HG02678 (cell line): ENCODE results near the gene NTSR2.

Source experiments
- ATAC-seq: cut with Tn5 transposase; IDR thresholded peaks from one replicate; pipeline ENCODE4 v1.9.1; 2021; ENCODE audit warnings: mild to moderate bottlenecking, moderate library complexity; ENCODE audit not compliant: unreplicated experiment

Gene NTSR2, protein sequence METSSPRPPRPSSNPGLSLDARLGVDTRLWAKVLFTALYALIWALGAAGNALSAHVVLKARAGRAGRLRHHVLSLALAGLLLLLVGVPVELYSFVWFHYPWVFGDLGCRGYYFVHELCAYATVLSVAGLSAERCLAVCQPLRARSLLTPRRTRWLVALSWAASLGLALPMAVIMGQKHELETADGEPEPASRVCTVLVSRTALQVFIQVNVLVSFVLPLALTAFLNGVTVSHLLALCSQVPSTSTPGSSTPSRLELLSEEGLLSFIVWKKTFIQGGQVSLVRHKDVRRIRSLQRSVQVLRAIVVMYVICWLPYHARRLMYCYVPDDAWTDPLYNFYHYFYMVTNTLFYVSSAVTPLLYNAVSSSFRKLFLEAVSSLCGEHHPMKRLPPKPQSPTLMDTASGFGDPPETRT

GRCh38 chr2:11669454-11670291 is at the start of gene NTSR2:
Gene NTSR2, minus strand, starts transcription at chr2:11670195. Its CDS starts 66 bp downstream, at chr2:11670129.
- no peak for ATAC-seq

DNA sequence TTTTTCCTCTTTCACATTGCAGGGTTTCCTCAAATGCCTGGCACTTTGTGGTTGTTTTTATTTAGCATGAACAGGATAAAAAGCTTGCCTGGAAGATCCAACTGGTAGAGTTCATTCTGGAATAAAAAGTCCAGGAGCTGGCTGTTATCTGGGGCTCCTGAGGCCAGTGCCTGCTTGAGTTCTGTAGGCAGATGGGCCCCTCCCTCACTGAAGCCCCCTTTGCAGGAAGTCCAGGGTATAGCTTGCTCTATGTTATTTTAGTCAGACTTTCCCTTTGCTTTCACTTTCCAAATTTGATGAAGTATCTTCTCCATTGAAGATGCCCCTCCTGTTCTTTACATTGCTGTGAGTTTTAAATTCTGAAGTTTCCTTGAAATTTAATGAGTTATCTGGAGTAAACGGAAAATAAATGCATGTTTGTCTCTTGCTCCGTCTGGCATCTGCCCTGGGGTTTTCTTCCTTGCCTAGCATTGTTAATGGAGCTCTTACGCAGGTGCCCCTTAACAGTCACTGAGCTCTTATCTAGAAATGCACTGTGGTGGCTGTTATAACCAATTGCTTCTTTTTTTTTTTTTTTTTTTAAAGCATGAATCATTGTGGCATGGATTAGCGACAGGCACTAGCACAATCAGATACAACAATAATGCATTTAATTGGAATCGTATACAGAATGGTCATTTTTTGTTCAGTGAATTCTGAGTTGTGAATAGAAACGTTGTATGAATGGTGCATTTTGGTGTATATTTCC is 49.4 kb upstream of the NTSR2 start:
- no peak for ATAC-seq

DNA sequence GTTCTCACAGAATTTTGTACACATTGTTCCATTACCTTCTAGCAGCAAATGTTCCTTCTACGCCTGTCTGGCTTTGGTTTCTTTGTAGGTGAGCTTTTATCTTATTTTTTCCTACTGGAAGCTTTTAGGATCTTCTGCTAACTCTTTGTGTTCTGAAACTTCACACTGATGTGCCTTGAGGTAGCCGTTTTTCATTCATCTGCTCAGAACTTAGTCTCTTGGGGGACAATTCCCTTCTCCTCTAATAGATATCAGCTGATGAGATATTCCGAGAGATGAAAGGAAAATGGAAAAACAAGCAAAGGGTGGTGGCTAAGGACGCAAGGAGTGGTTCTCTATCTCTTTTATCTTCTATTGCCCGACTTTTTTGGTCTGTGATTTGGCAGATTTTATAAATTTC is 48.6 kb upstream of the NTSR2 start:
- no peak for ATAC-seq

- no peak for ATAC-seq
Measured at GRCh38 chr2:11717623-11718022, 47.6 kb upstream of the NTSR2 start.

GRCh38 chr2:11716689-11717321 is 46.8 kb upstream of the NTSR2 start:
- ATAC-seq: no peak

GRCh38 chr2:11715987-11716652 is 46.1 kb upstream of the NTSR2 start:
- no peak for ATAC-seq

GRCh38 chr2:11713815-11714214 is 43.8 kb upstream of the NTSR2 start:
- no peak for ATAC-seq

DNA sequence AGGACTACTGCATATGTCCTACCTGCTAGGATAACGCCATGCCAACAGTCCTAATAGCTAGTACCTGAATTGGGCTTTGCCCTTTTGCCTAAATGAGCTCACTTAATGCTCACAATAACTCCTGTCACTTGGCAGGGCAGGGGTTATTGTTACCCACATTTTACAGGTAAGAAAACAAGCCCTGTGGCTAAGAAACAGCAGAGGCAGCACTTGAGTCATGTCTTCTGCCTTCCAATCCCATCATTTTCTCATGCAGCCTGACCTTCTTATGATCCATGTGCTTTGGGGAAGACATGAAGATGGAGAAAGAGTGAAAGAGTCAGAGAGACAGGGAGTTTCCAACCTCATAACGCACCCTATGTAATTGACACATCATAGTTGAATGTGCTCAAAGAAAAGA is 42.9 kb upstream of the NTSR2 start:
- no peak for ATAC-seq

DNA sequence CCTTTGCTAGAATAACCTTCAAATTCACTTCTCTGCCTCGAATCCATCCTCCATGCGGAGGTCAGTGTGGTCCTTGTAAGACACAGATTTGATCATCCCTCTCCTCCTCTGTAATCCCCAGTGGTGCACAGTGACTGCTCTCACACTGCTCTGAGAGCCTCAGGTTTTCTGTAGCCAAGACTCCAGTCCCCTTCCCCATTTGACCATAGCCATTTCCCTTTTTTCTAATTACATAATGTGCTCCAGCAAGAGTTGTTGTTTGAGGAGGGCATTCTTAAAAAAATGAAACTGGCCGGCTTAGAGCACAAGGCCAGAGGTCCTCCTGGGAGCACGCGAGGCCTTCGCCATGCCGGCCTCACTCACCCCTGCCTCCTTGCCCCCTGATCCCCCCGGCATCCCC is 41.8 kb upstream of the NTSR2 start:
- no peak for ATAC-seq

DNA sequence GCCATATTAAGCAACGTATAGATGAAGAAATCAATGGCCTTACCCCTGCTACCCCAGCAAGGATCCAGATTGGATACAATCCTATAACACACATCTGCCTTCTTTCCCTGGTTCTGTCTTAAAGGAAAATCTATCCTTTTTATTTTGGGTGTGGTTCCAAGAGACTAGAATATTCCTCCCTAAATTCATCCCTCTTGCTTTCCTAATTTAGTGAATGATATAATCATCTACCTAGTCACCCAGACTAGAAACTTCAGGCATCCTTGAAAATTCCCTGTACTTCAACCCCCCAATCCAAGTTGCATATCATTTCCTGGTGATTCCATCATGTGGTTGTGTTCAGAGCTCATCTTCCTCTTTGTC is 41.3 kb upstream of the NTSR2 start:
- ATAC-seq: no peak

- no peak for ATAC-seq
Measured at GRCh38 chr2:11710632-11711353, 40.8 kb upstream of the NTSR2 start.

DNA sequence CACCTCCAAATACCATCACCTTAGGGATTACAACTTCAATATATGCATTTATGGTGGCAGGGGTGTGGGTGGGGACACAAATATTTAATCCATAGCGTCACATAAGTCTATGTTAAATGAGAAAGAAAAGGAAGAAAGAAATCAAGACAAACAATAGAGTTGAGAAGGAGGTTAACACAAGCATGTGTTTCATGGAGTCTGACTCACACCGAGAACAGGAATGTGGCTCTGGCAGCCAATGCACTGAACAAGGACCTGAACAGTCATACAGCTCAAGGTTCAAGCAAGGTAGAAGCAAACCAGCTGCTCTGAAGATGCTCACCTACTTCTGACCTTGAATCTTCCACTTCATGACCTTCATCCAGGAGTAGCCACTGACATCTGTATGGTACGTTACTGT is 40.2 kb upstream of the NTSR2 start:
- no peak for ATAC-seq

GRCh38 chr2:11709293-11709692 is 39.3 kb upstream of the NTSR2 start:
- no peak for ATAC-seq

DNA sequence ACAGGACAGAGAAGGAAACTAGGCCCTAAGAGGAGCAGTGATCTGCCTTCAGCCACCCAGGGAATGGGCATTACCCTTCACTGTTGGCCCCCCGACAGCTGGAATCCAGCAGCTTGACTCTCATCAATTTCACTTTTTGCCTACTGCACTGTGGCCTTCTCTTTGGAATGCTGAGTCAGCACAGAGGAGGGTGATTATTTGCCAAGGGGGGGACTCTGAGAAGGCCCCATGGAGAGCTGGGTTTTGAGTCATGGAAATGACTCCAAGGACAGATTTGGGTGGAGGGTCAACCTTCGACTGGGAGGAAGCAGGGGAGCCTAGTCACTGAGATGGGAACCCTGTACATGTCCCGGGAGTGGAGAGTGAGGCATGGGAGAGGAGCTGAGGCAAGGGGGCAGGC is 38.1 kb upstream of the NTSR2 start:
- no peak for ATAC-seq

- no peak for ATAC-seq
Measured at GRCh38 chr2:11705711-11706110, 35.7 kb upstream of the NTSR2 start.

DNA sequence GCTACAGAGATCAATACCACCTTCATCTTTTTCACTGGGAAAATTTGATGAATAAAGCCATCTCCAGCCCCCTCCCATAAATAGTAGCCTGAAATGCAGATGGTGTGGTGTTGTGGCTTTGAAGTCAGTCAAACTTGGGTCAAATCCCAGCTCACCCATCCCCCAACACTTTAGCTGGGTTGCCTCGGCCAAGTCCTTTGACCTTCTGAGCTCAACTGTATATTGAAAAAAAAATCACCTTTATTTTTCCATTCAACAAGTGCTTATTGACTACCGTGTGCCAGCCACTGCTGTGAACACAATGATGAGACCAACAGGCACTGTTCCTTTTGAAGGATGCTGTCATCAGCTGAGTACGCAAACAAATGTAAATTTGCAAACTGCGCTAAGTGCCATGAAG is 35.1 kb upstream of the NTSR2 start:
- no peak for ATAC-seq

GRCh38 chr2:11703700-11704099 is 33.7 kb upstream of the NTSR2 start:
- no peak for ATAC-seq

DNA sequence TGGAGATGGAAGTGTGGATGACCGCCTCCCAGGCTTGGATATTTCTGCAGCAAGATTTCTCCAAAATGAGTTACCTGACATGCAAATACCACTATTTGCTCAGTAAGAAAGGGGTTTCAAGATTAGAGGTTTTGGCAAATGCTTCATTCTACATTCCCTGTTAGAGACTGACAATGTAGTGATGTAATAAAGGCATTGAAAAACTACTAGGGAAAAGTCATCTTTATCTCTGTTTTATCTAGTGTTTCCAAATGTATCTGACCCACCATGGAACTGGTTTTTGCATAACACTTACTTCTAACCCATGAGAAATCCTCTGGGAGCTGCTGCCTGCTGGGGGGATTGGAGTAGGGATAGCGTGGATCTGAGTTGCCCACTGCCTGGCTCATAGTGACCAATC is 33.0 kb upstream of the NTSR2 start:
- ATAC-seq: no peak

GRCh38 chr2:11701751-11702301 is 31.8 kb upstream of the NTSR2 start:
- ATAC-seq: no peak

DNA sequence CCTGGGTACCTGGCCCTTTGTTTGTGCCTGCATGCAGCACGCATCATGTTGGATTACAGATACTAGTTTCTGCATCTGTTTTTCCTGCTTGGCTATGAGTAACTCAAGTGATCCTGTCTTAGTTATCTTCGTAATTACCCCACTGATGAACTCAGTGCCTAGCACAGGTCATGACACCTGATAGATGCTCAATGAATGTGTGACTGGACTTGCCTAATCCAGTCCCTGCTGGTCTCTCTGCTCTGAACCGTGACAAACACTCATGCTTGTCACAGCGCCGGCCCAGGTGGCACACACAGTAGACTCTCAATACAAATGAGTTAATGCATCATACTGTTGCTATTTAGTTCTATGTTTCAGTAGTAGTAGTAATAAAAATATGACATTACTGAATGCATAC is 31.2 kb upstream of the NTSR2 start:
- no peak for ATAC-seq
